Measurements from ENCODE around the gene MRLN. TPM values are rescaled to one million over a fixed set of nuclear protein-coding genes. Genes with fewer than 3 reads are reported as not detected.
"Not testable (repeated sequence)": the region's sequence is repeated elsewhere in the genome, so short reads cannot be mapped to it uniquely, and the experiment has no call there.

Gene MRLN
- total RNA-seq, 4 donors from 2014 or later = not detected

- Histone ChIP-seq H3K9me3 (no peaks in the 10 kb centered on the region), H3K4me3 (no peak overlapping the region), H3K27me3 (no peaks in the 10 kb centered on the region), H3K36me3 (peaks cover 9 to 57% of the 10 kb centered on the region in 2 donors), H3K4me1 (peaks cover 0 to 13% (median 0%) of the 10 kb centered on the region in 3 donors), H3K27ac (no peak overlapping the region)
- 54 to 62% methylated on average over 2 of the region's 2 CpGs for whole genome bisulfite sequencing, 2 donors (ENCODE audit: low coverage in 1 of 2)
- no peak for TF ChIP-seq EP300 (IDR thresholded peaks at IDR 0.05)
- TF ChIP-seq CTCF (IDR thresholded peaks at IDR 0.05) = no peak
- no peak for TF ChIP-seq POLR2AphosphoS5 (IDR thresholded peaks at IDR 0.05)
- no peak for TF ChIP-seq POLR2A (IDR thresholded peaks at IDR 0.05)
- ATAC-seq = no peak
These were observed 38.3 kb upstream of the MRLN start for GRCh38 chr10:59791601-59792000.

GRCh38 chr10:59790080-59790479 is 36.8 kb upstream of the MRLN start:
- H3K9me3 ChIP-seq, H3K27ac ChIP-seq, H3K27me3 ChIP-seq, H3K4me3 ChIP-seq, ATAC-seq: not testable (repeated sequence)
- Histone ChIP-seq H3K36me3 (peaks cover 9 to 52% of the 10 kb centered on the region in 2 donors), H3K4me1 (peaks cover 0 to 13% (median 0%) of the 10 kb centered on the region in 3 donors)
- WGBS, 2 donors (ENCODE audit: low coverage in 1 of 2) = no CpG with 5 or more reads among the region's 2 CpGs

GRCh38 chr10:59788914-59789313 is 35.7 kb upstream of the MRLN start:
- H3K27me3 ChIP-seq, H3K9me3 ChIP-seq, H3K4me1 ChIP-seq, H3K27ac ChIP-seq, H3K4me3 ChIP-seq: not testable (repeated sequence)
- H3K36me3 ChIP-seq = peaks cover 4 to 43% of the 10 kb centered on the region in 2 donors
- ATAC-seq = peak; percentile 46
- WGBS, 2 donors (ENCODE audit: low coverage in 1 of 2) = 43 to 57% methylated on average over 1 to 3 of the region's 5 CpGs

- WGBS, 2 donors (ENCODE audit: low coverage in 1 of 2) = 78 to 90% methylated on average over 2 to 6 of the region's 7 CpGs
- H3K27me3 ChIP-seq, ATAC-seq, H3K27ac ChIP-seq, H3K4me3 ChIP-seq, H3K4me1 ChIP-seq, H3K9me3 ChIP-seq: not testable (repeated sequence)
- peaks cover 3 to 24% of the 10 kb centered on the region in 2 donors for H3K36me3 ChIP-seq
These were observed 33.8 kb upstream of the MRLN start for GRCh38 chr10:59787032-59787431.

GRCh38 chr10:59785476-59785875 is 32.2 kb upstream of the MRLN start:
- H3K36me3 ChIP-seq, H3K4me1 ChIP-seq, H3K27ac ChIP-seq, H3K27me3 ChIP-seq, ATAC-seq, H3K4me3 ChIP-seq, H3K9me3 ChIP-seq: not testable (repeated sequence)
- 100% methylated on average over 2 of the region's 3 CpGs; no CpG with 5 or more reads in 1 of the 2 donors for WGBS, 2 donors (ENCODE audit: low coverage in 1 of 2)

- Histone ChIP-seq H3K27me3 (no peaks in the 10 kb centered on the region), H3K4me3 (no peak overlapping the region), H3K36me3 (no peaks in the 10 kb centered on the region), H3K9me3 (no peaks in the 10 kb centered on the region), H3K27ac (no peak overlapping the region), H3K4me1 (no peaks in the 10 kb centered on the region)
- WGBS, 2 donors (ENCODE audit: low coverage in 1 of 2) = 84 to 100% methylated on average over 1 to 5 of the region's 8 CpGs
- TF ChIP-seq POLR2A (IDR thresholded peaks at IDR 0.05) (no peak), CTCF (IDR thresholded peaks at IDR 0.05) (no peak), EP300 (IDR thresholded peaks at IDR 0.05) (no peak), POLR2AphosphoS5 (IDR thresholded peaks at IDR 0.05) (no peak)
- no peak for ATAC-seq
These were observed 28.3 kb upstream of the MRLN start for GRCh38 chr10:59781511-59781910.

- Histone ChIP-seq H3K36me3 (no peaks in the 10 kb centered on the region), H3K4me3 (no peak overlapping the region), H3K27me3 (no peaks in the 10 kb centered on the region), H3K27ac (no peak overlapping the region), H3K4me1 (no peaks in the 10 kb centered on the region), H3K9me3 (no peaks in the 10 kb centered on the region)
- WGBS, 2 donors (ENCODE audit: low coverage in 1 of 2) = 35 to 64% methylated on average over 2 to 3 of the region's 6 CpGs
- no peak for TF ChIP-seq POLR2A (IDR thresholded peaks at IDR 0.05)
- TF ChIP-seq EP300 (IDR thresholded peaks at IDR 0.05) = no peak
- no peak for TF ChIP-seq POLR2AphosphoS5 (IDR thresholded peaks at IDR 0.05)
- no peak for TF ChIP-seq CTCF (IDR thresholded peaks at IDR 0.05)
- ATAC-seq = no peak
These were observed 26.7 kb upstream of the MRLN start for GRCh38 chr10:59779756-59780533.

Measured in gastroesophageal sphincter (tissue), 4 donors.